Osteocyte (in vitro differentiated cells): ENCODE data around the gene NBL1. TPM values are rescaled to one million over a fixed set of nuclear protein-coding genes. Genes with fewer than 3 reads are reported as not detected.

Experiments used
- DNase-seq: peaks from one replicate; pipeline ENCODE4 v3.0.0; 2021; ENCODE audit warnings: mixed read lengths; ENCODE audit not compliant: unreplicated experiment; ENCODE audit errors: extremely low spot score
- H3K27ac Mint-ChIP-seq: one replicate; pipeline ENCODE4 v1.8.0; 2021; ENCODE audit warnings: mild to moderate bottlenecking, mixed read lengths; ENCODE audit not compliant: unreplicated experiment
- H3K27me3 Mint-ChIP-seq: one replicate; pipeline ENCODE4 v1.8.0; 2021; ENCODE audit warnings: mixed read lengths; ENCODE audit not compliant: unreplicated experiment
- H3K36me3 Mint-ChIP-seq: one replicate; pipeline ENCODE4 v1.8.0; 2021; ENCODE audit warnings: mixed read lengths; ENCODE audit not compliant: unreplicated experiment
- H3K4me1 Mint-ChIP-seq: one replicate; pipeline ENCODE4 v1.8.0; 2021; ENCODE audit warnings: mixed read lengths; ENCODE audit not compliant: unreplicated experiment
- H3K4me3 Mint-ChIP-seq: one replicate; pipeline ENCODE4 v1.8.0; 2021; ENCODE audit warnings: mild to moderate bottlenecking, moderate library complexity, mixed read lengths; ENCODE audit not compliant: unreplicated experiment
- H3K9me3 Mint-ChIP-seq: one replicate; pipeline ENCODE4 v1.8.0; 2021; ENCODE audit warnings: mixed read lengths; ENCODE audit not compliant: unreplicated experiment
- total RNA-seq: library from RNA; stranded (reverse); gene quantifications from 2 replicates; pipeline ENCODE4 v1.2.1, GENCODE V29; 2021
- TF ChIP-seq, protein P1 (sequence below): fragments of 200-600 bp; sonication (generic); IDR thresholded peaks from 2 replicates; pipeline ENCODE4 v1.5.0; 2021; ENCODE audit warnings: antibody characterized with exemption, mild to moderate bottlenecking, moderate library complexity

Gene NBL1
- total RNA-seq, 1 donor from 2014 or later, result 547 TPM

DNA sequence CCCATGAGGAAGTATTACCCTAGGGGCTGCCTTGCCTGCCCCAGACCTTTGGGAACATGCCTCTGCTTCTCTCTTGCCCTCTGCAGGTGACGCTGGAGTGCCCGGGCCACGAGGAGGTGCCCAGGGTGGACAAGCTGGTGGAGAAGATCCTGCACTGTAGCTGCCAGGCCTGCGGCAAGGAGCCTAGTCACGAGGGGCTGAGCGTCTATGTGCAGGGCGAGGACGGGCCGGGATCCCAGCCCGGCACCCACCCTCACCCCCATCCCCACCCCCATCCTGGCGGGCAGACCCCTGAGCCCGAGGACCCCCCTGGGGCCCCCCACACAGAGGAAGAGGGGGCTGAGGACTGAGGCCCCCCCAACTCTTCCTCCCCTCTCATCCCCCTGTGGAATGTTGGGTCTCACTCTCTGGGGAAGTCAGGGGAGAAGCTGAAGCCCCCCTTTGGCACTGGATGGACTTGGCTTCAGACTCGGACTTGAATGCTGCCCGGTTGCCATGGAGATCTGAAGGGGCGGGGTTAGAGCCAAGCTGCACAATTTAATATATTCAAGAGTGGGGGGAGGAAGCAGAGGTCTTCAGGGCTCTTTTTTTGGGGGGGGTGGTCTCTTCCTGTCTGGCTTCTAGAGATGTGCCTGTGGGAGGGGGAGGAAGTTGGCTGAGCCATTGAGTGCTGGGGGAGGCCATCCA lies 12.8 kb downstream of the NBL1 start:
- TF ChIP-seq, protein P1, sequence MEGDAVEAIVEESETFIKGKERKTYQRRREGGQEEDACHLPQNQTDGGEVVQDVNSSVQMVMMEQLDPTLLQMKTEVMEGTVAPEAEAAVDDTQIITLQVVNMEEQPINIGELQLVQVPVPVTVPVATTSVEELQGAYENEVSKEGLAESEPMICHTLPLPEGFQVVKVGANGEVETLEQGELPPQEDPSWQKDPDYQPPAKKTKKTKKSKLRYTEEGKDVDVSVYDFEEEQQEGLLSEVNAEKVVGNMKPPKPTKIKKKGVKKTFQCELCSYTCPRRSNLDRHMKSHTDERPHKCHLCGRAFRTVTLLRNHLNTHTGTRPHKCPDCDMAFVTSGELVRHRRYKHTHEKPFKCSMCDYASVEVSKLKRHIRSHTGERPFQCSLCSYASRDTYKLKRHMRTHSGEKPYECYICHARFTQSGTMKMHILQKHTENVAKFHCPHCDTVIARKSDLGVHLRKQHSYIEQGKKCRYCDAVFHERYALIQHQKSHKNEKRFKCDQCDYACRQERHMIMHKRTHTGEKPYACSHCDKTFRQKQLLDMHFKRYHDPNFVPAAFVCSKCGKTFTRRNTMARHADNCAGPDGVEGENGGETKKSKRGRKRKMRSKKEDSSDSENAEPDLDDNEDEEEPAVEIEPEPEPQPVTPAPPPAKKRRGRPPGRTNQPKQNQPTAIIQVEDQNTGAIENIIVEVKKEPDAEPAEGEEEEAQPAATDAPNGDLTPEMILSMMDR, result no peak
- H3K9me3 Mint-ChIP-seq, result no peaks in the 10 kb centered on the region
- H3K4me1 Mint-ChIP-seq, result peaks cover 34% of the 10 kb centered on the region
- peaks cover 17% of the 10 kb centered on the region for H3K36me3 Mint-ChIP-seq
- H3K4me3 Mint-ChIP-seq, result no peak overlapping the region
- DNase-seq, result no peak
- H3K27me3 Mint-ChIP-seq, result no peaks in the 10 kb centered on the region
- H3K27ac Mint-ChIP-seq, result no peak overlapping the region

DNA sequence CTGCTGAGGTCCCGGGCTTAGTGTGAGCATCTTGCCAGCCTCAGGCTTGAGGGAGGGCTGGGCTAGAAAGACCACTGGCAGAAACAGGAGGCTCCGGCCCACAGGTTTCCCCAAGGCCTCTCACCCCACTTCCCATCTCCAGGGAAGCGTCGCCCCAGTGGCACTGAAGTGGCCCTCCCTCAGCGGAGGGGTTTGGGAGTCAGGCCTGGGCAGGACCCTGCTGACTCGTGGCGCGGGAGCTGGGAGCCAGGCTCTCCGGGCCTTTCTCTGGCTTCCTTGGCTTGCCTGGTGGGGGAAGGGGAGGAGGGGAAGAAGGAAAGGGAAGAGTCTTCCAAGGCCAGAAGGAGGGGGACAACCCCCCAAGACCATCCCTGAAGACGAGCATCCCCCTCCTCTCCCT lies 13.4 kb downstream of the NBL1 start:
- H3K27ac Mint-ChIP-seq, result no peak overlapping the region
- H3K9me3 Mint-ChIP-seq, result no peaks in the 10 kb centered on the region
- no peak for DNase-seq
- no peak overlapping the region for H3K4me3 Mint-ChIP-seq
- peaks cover 31% of the 10 kb centered on the region for H3K4me1 Mint-ChIP-seq
- H3K36me3 Mint-ChIP-seq, result peaks cover 16% of the 10 kb centered on the region
- TF ChIP-seq, protein P1, result no peak
- H3K27me3 Mint-ChIP-seq, result no peaks in the 10 kb centered on the region

DNA sequence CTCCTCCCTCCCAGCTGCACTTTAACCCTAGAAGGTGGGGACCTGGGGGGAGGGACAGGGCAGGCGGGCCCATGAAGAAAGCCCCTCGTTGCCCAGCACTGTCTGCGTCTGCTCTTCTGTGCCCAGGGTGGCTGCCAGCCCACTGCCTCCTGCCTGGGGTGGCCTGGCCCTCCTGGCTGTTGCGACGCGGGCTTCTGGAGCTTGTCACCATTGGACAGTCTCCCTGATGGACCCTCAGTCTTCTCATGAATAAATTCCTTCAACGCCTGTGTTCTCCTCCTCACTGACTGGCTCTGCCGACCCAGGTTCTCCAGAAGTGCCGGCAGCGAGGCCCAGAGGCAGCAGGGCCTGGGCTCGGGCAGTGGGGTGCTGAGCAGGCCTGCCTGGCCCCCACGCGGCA lies 14.1 kb downstream of the NBL1 start:
- Mint-ChIP-seq H3K4me3 (no peak overlapping the region), H3K36me3 (peaks cover 16% of the 10 kb centered on the region), H3K27me3 (peaks cover 7% of the 10 kb centered on the region), H3K4me1 (peaks cover 31% of the 10 kb centered on the region), H3K9me3 (no peaks in the 10 kb centered on the region), H3K27ac (no peak overlapping the region)
- TF ChIP-seq, protein P1, result no peak
- no peak for DNase-seq

DNA sequence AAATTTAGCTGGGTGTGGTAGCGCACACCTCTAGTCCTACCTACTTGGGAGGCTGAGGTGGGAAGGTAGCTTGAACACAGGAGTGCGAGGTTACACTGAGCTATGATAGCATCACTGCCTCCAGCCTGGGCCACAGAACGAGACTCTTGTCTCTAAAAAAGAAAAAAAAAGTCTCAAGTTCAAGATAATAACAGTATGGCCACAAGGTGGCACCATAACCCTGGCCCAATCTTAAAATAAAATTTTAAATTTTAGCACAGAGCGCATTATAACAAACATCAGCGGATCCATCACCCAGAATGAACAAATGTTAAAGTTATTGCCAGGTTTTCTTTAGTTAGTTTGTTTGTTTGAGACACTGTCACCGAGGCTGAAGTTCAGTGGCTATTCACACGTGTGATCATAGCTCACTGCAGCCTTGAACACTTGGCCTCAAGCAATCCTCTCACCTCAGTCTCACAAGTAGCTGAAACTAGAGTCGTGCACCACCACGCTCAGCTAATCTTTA lies 17.7 kb downstream of the NBL1 start:
- Mint-ChIP-seq H3K27ac (no peak overlapping the region), H3K9me3 (no peaks in the 10 kb centered on the region), H3K4me3 (no peak overlapping the region), H3K27me3 (peaks cover 27% of the 10 kb centered on the region), H3K36me3 (peaks cover 5% of the 10 kb centered on the region), H3K4me1 (peaks cover 14% of the 10 kb centered on the region)
- DNase-seq, result no peak
- TF ChIP-seq, protein P1, result peak; percentile 77

DNA sequence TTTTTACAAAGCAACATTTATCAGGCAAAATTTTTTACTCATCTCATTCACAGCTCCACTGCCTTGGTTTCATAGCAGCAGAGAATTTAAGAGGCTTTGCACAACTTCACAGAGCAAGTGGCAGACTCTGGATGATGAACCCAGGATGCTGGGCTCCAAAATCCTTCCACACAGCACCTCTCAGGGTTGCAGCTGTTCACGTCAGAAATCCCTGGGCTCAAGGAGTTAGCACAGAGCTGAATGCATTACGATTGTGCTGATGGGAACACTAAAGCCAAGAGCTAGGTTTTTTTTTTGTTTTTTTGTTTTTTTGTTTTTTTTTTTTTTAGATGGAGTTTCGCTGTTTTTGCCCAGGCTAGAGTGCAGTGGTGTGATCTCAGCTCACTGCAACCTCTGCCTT lies 18.2 kb downstream of the NBL1 start:
- Mint-ChIP-seq H3K27me3 (peaks cover 32% of the 10 kb centered on the region), H3K36me3 (peaks cover 3% of the 10 kb centered on the region), H3K9me3 (no peaks in the 10 kb centered on the region), H3K4me3 (no peak overlapping the region), H3K4me1 (peaks cover 14% of the 10 kb centered on the region), H3K27ac (no peak overlapping the region)
- DNase-seq, result no peak
- TF ChIP-seq, protein P1, result no peak
